PC-9 (cell line): ENCODE data around the gene CEL. TPM values are rescaled to one million over a fixed set of nuclear protein-coding genes. Genes with fewer than 3 reads are reported as not detected.

Source experiments
- BruUV-seq: library from RNA; stranded (reverse); fragments of 400-500 nt; replicated peaks from 2 replicates; lab custom pipeline; 2021; lab: Mats Ljungman, UMichigan
- CTCF ChIA-PET: fragments of 300-600 bp; sonication (Branson Sonifier 250); formaldehyde crosslinking; loops from one replicate; lab custom pipeline; 2022; ENCODE audit warnings: antibody characterized with exemption; lab: Charles Lee
- POLR2A ChIA-PET: fragments of 300-600 bp; sonication (Branson Sonifier 250); formaldehyde crosslinking; loops from one replicate; lab custom pipeline; 2022; ENCODE audit warnings: antibody characterized with exemption; ENCODE audit not compliant: unreplicated experiment; lab: Charles Lee
- DNase-seq, 2 experiments: peaks; one replicate each; pipeline versions ENCODE4 v3.0.0 to v3.0.0-alpha.2; 2015 to 2022; ENCODE audit warnings: mixed read lengths in 1 of 2
- H2AFZ ChIP-seq: fragments of 200-600 bp; sonication (generic); 2 replicates; pipeline ENCODE4 v1.8.1; 2017; ENCODE audit warnings: antibody characterized with exemption
- H3F3A ChIP-seq: fragments of 200-600 bp; sonication (generic); 2 replicates; pipeline ENCODE4 v1.8.1; 2017; ENCODE audit warnings: antibody characterized with exemption, mild to moderate bottlenecking, low read depth; ENCODE audit not compliant: insufficient read depth
- H3K27ac ChIP-seq: fragments of 200-600 bp; sonication (generic); 2 replicates; pipeline ENCODE4 v1.6.1; 2016; ENCODE audit warnings: mixed run types
- H3K27me3 ChIP-seq: fragments of 200-600 bp; sonication (generic); 2 replicates; pipeline ENCODE4 v1.6.1; 2016; ENCODE audit warnings: low read depth, mixed run types; ENCODE audit not compliant: insufficient read depth
- H3K36me3 ChIP-seq: fragments of 200-600 bp; sonication (generic); 2 replicates; pipeline ENCODE4 v1.6.1; 2016; ENCODE audit warnings: low read depth, mixed run types
- H3K4me1 ChIP-seq: fragments of 200-600 bp; sonication (generic); replicated peaks from 2 replicates; pipeline ENCODE4 v1.6.1; 2016; ENCODE audit warnings: mixed run types; ENCODE audit not compliant: insufficient read depth
- H3K4me2 ChIP-seq: fragments of 200-600 bp; sonication (generic); 2 replicates; pipeline ENCODE4 v1.6.1; 2017; ENCODE audit warnings: mixed run types
- H3K4me3 ChIP-seq: fragments of 200-600 bp; sonication (generic); 2 replicates; pipeline ENCODE4 v1.6.1; 2016; ENCODE audit warnings: mixed run types
- H3K79me2 ChIP-seq: fragments of 200-600 bp; sonication (generic); 2 replicates; pipeline ENCODE4 v1.6.1; 2017; ENCODE audit warnings: low read depth, mixed run types
- H3K9me2 ChIP-seq: fragments of 200-600 bp; sonication (generic); 2 replicates; pipeline ENCODE4 v1.8.1; 2017; ENCODE audit warnings: mild to moderate bottlenecking; ENCODE audit not compliant: insufficient read depth
- H3K9me3 ChIP-seq: fragments of 200-600 bp; sonication (generic); 2 replicates; pipeline ENCODE4 v1.8.1; 2016; ENCODE audit warnings: low read depth; ENCODE audit not compliant: insufficient read depth
- H4K20me1 ChIP-seq: fragments of 200-600 bp; sonication (generic); 2 replicates; pipeline ENCODE4 v1.8.1; 2017; ENCODE audit not compliant: insufficient read depth
- EZH2 ChIP-seq: fragments of 200-600 bp; sonication (generic); IDR thresholded peaks from 2 replicates; pipeline ENCODE4 v1.8.0; 2017; ENCODE audit warnings: antibody characterized with exemption, low read depth
- intact Hi-C: fragments of 100-400 bp; cut with micrococcal nuclease; formaldehyde crosslinking; loops from one replicate; pipeline ENCODE4 v1.10.0; 2022; ENCODE audit not compliant: unreplicated experiment
- total RNA-seq: library from RNA; stranded (reverse); gene quantifications from 2 replicates; pipeline ENCODE4 v1.2.3, GENCODE V29; 2021
- TF ChIP-seq, protein P1 (sequence below): fragments of 200-600 bp; sonication (generic); conservative IDR thresholded peaks from 2 replicates; pipeline ENCODE4 v1.6.1; 2017; ENCODE audit warnings: mixed run types, antibody characterized with exemption, mild to moderate bottlenecking, moderate library complexity

CEL gene
- total RNA-seq, 1 experiment from 2014 or later, result 2.7 TPM

DNA sequence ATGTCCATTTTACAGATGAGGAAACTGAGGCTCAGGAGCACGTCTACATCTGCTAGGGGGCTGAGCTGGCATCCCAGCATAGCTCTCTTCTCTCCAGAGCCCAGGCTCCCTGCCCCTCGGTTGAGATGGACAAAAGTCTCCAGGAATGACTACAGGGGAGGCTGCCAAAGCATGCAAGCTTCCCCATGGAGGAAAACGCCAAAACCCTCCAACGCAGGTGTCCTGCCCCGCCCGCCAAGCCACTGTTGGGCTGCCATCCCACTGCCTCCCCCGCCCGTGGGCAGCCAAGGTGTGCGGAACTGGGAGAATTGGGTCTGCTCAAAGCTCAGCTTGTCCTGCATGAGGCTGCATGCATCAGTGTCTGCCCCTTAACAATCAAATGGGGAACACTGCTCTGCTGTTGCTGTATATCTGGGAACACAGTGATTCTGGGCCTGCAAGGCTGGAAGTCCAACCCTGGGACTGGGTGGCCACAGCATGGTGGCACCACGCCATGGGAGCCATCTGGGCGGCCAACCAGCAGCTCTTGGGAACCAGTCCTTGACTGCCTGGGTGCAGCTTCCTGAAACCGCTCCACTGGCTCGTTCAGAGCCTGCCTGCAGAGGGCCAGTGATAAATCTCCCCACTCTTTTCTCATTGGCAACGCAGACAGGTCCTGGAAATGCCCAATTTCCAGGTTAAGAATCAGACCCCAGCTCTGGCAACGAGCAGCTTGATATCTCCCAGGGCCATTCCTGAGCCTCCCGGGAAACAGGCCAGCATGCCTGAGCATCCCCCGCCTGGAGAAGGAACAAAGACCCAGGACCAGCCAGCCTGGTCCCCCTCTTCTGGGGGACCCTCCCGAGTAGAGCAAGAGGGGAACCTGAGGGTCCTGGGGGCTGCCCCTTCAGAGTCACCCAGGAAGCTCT, 55.7 kb downstream of the CEL start:
- ChIA-PET CTCF (no interaction called here), POLR2A (no interaction called here)
- BruUV-seq, result no TSS peak
- DNase-seq, result no peak
- H3K79me2 ChIP-seq, result no peaks in the 10 kb centered on the region
- no peaks in the 10 kb centered on the region for H3K36me3 ChIP-seq
- intact Hi-C loops, result no loop called here
- no peak overlapping the region for H2AFZ ChIP-seq
- H3K27ac ChIP-seq, result no peak overlapping the region
- peaks cover 22% of the 10 kb centered on the region; the same call in 1 of the 2 replicates for H3F3A ChIP-seq
- no peaks in the 10 kb centered on the region for H3K9me3 ChIP-seq
- no peaks in the 10 kb centered on the region for H3K9me2 ChIP-seq
- H4K20me1 ChIP-seq, result peaks cover 47% of the 10 kb centered on the region
- H3K27me3 ChIP-seq, result no peaks in the 10 kb centered on the region
- no peak for TF ChIP-seq EZH2
- TF ChIP-seq, protein P1, sequence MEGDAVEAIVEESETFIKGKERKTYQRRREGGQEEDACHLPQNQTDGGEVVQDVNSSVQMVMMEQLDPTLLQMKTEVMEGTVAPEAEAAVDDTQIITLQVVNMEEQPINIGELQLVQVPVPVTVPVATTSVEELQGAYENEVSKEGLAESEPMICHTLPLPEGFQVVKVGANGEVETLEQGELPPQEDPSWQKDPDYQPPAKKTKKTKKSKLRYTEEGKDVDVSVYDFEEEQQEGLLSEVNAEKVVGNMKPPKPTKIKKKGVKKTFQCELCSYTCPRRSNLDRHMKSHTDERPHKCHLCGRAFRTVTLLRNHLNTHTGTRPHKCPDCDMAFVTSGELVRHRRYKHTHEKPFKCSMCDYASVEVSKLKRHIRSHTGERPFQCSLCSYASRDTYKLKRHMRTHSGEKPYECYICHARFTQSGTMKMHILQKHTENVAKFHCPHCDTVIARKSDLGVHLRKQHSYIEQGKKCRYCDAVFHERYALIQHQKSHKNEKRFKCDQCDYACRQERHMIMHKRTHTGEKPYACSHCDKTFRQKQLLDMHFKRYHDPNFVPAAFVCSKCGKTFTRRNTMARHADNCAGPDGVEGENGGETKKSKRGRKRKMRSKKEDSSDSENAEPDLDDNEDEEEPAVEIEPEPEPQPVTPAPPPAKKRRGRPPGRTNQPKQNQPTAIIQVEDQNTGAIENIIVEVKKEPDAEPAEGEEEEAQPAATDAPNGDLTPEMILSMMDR, result no peak
- H3K4me3 ChIP-seq, result no peak overlapping the region
- H3K4me1 ChIP-seq, result peaks cover 25% of the 10 kb centered on the region
- H3K4me2 ChIP-seq, result no peak overlapping the region

DNA sequence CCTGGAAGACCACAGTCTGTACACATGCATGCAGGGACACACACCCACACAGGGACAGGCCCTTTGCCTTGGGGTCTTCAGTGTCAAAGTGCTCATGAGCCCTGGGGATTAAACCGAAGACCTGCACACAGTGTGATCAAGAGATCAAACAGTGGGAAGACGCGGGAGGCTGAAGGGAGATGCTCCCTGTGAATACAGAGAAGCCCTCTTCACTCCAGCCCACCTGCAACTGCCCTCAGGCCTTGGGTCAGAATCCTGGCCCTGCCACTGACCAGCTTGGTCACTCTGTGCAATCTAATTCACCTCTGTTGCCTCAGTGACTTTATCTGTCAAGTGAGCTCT, 56.4 kb downstream of the CEL start:
- intact Hi-C loops, result no loop called here
- H3F3A ChIP-seq, result peaks cover 22% of the 10 kb centered on the region; the same call in 1 of the 2 replicates
- H3K27me3 ChIP-seq, result no peaks in the 10 kb centered on the region
- H3K27ac ChIP-seq, result no peak overlapping the region
- no peak overlapping the region for H3K4me2 ChIP-seq
- TF ChIP-seq, protein P1, result no peak
- no peak for TF ChIP-seq EZH2
- peaks cover 25% of the 10 kb centered on the region for H3K4me1 ChIP-seq
- H4K20me1 ChIP-seq, result peaks cover 47% of the 10 kb centered on the region
- CTCF ChIA-PET, result interaction anchor here (0.6 to 0.8 kb wide), 2 partner anchors 22 to 26 kb away, joined by 3 to 5 read pairs; no protein-coding TSS in a partner anchor
- H3K79me2 ChIP-seq, result no peaks in the 10 kb centered on the region
- no peak overlapping the region for H2AFZ ChIP-seq
- H3K36me3 ChIP-seq, result no peaks in the 10 kb centered on the region
- H3K4me3 ChIP-seq, result no peak overlapping the region
- DNase-seq, result no peak
- H3K9me3 ChIP-seq, result no peaks in the 10 kb centered on the region
- H3K9me2 ChIP-seq, result no peaks in the 10 kb centered on the region
- POLR2A ChIA-PET, result no interaction called here
- no TSS peak for BruUV-seq

DNA sequence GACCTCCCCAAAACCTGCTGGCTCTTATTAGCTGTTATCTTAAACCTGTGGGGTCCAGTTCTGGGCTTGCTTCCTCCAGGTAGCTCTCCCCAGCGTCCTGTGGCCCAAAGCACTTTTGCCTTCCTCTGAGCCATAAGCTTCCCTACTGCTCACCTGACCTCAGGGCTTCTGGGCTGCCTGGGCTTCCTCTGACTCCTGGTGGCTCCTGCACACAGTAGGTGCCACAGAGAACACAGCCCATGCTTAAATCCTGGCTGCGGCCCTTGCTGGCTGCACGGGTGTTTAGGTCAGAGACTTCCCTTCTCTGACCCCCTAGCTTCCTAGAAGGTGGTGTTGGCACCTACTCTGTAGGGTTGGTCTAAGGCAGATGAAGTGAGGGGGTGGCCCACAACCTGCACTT, 56.8 kb downstream of the CEL start:
- H3K9me2 ChIP-seq, result no peaks in the 10 kb centered on the region
- no peaks in the 10 kb centered on the region for H3K9me3 ChIP-seq
- H2AFZ ChIP-seq, result no peak overlapping the region
- peaks cover 43% of the 10 kb centered on the region for H4K20me1 ChIP-seq
- H3K79me2 ChIP-seq, result no peaks in the 10 kb centered on the region
- no peak for DNase-seq
- intact Hi-C loops, result no loop called here
- H3K4me3 ChIP-seq, result no peak overlapping the region
- H3K27ac ChIP-seq, result no peak overlapping the region
- no peaks in the 10 kb centered on the region for H3K27me3 ChIP-seq
- CTCF ChIA-PET, result interaction anchor here (0.6 to 0.8 kb wide), 2 partner anchors 21 to 26 kb away, joined by 3 to 5 read pairs; no protein-coding TSS in a partner anchor
- H3F3A ChIP-seq, result peaks cover 22% of the 10 kb centered on the region; the same call in 1 of the 2 replicates
- H3K36me3 ChIP-seq, result no peaks in the 10 kb centered on the region
- POLR2A ChIA-PET, result interaction anchor here (0.5 kb wide), 1 partner anchor 30 kb away, joined by 27 read pairs; no protein-coding TSS in a partner anchor
- TF ChIP-seq, protein P1, result no peak
- no peak for TF ChIP-seq EZH2
- BruUV-seq, result no TSS peak
- H3K4me2 ChIP-seq, result no peak overlapping the region
- peaks cover 25% of the 10 kb centered on the region for H3K4me1 ChIP-seq
